SK-N-SH (cell line): ENCODE measurements around the gene SIGLEC8.

ENCODE experiments used
- CTCF ChIP-seq: fragments of 200-600 bp; sonication (generic); IDR thresholded peaks from 2 replicates; pipeline ENCODE4 v1.6.1; 2017; ENCODE audit warnings: antibody characterized with exemption, mild to moderate bottlenecking, moderate library complexity
- TCF12 ChIP-seq: IDR thresholded peaks from 2 replicates; pipeline ENCODE4 v1.4.0; 2012

DNA sequence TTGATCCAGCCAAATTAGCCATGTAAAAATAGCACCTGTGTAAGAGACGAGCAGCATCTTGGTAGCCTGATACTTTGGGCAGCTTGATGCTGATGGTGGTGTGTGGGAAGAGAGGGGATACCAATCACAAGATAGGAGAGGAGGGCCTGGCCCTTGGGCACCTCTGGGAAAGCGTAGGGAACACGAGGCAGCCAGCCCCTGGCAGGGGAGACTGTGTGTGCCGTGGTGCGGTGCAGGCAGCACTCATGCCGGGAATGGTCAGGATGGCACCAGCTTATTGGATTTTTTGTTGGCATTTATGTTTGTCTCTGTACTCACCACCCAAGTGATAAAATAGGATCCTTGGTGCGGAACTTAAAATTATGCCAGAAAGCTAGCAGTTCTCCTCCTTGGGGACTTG lies 10.2 kb downstream of the SIGLEC8 start:
- TF ChIP-seq CTCF (no peak), TCF12 (no peak)
